Central memory CD8-positive, alpha-beta T cell (primary cell): ENCODE results near the gene HLA-F.

Source experiments
- ATAC-seq: fragments of 150-1000 bp; cut with Tn5 transposase; replicated peaks from 2 replicates; pipeline ENCODE4 v1.10.0; 2022; ENCODE audit warnings: mild to moderate bottlenecking, moderate FRiP score, moderate number of reproducible peaks; ENCODE audit not compliant: poor library complexity, severe bottlenecking; ENCODE audit errors: extremely low read depth
- DNase-seq, 2 donors: peaks; one replicate each; pipeline ENCODE4 v3.0.0; 2021; ENCODE audit warnings: low spot score in 2 of 2
- H3K27ac Mint-ChIP-seq: one replicate; pipeline ENCODE4 v1.8.0; 2022; ENCODE audit warnings: low read depth, mild to moderate bottlenecking, moderate library complexity, mixed read lengths
- H3K27me3 Mint-ChIP-seq: one replicate; pipeline ENCODE4 v1.8.0; 2022; ENCODE audit warnings: mixed read lengths
- H3K36me3 Mint-ChIP-seq: one replicate; pipeline ENCODE4 v1.8.0; 2022; ENCODE audit warnings: mild to moderate bottlenecking, moderate library complexity, mixed read lengths; ENCODE audit not compliant: insufficient read depth
- H3K4me1 Mint-ChIP-seq: one replicate; pipeline ENCODE4 v1.8.0; 2022; ENCODE audit warnings: mixed read lengths
- H3K4me3 Mint-ChIP-seq: one replicate; pipeline ENCODE4 v1.8.0; 2022; ENCODE audit warnings: mild to moderate bottlenecking, moderate library complexity, mixed read lengths
- H3K9me3 Mint-ChIP-seq: one replicate; pipeline ENCODE4 v1.8.0; 2022; ENCODE audit warnings: mixed read lengths

The HLA-F gene

GRCh38 chr6:29702519-29703103 is 20.6 kb upstream of the HLA-F start:
- Mint-ChIP-seq H3K9me3 (no peaks in the 10 kb centered on the region), H3K4me3 (no peak overlapping the region), H3K27me3 (peaks cover 44% of the 10 kb centered on the region), H3K36me3 (no peaks in the 10 kb centered on the region), H3K27ac (no peak overlapping the region), H3K4me1 (peaks cover 27% of the 10 kb centered on the region)
- ATAC-seq (peak; percentile 65), DNase-seq (peak; percentile 46 to 73)

GRCh38 chr6:29705389-29706231 is 17.6 kb upstream of the HLA-F start:
- peak overlapping the region; percentile 67 for H3K27ac Mint-ChIP-seq
- peaks cover 17% of the 10 kb centered on the region for H3K27me3 Mint-ChIP-seq
- ATAC-seq (no peak), DNase-seq (no peak)
- H3K4me1 Mint-ChIP-seq: peaks cover 54% of the 10 kb centered on the region
- no peaks in the 10 kb centered on the region for H3K9me3 Mint-ChIP-seq
- H3K36me3 Mint-ChIP-seq: peaks cover 1% of the 10 kb centered on the region
- no peak overlapping the region for H3K4me3 Mint-ChIP-seq

- peaks cover 1% of the 10 kb centered on the region for H3K36me3 Mint-ChIP-seq
- DNase-seq (peak; percentile 48 to 81), ATAC-seq (peak; percentile 94)
- H3K9me3 Mint-ChIP-seq: no peaks in the 10 kb centered on the region
- peak overlapping the region; percentile 69 for H3K4me3 Mint-ChIP-seq
- H3K27ac Mint-ChIP-seq: peak overlapping the region; percentile 44
- no peaks in the 10 kb centered on the region for H3K27me3 Mint-ChIP-seq
- H3K4me1 Mint-ChIP-seq: peaks cover 66% of the 10 kb centered on the region
Observed at GRCh38 chr6:29708432-29709179, 14.6 kb upstream of the HLA-F start.

DNA sequence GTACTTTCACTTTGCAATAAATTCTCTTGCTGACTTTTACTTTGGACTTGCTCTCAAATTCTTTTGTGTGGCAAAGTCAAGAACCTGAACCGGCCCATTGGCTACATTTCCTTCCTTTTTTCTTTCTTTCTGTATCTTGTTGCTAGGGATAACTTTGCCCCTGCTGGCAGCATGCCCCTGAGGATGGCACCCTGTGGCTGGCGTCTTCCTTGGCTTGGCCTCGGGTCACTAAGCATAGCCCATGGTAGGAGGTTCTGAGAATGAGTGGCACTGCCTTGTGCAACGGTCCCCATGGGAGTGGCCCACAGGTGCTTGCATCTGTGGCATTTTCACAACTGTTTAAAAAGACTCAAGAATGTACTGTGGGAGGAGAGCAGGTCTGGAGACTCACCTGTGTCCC is 14.0 kb upstream of the HLA-F start:
- DNase-seq (no peak), ATAC-seq (peak; percentile 1)
- Mint-ChIP-seq H3K4me1 (peaks cover 66% of the 10 kb centered on the region), H3K27me3 (no peaks in the 10 kb centered on the region), H3K9me3 (no peaks in the 10 kb centered on the region), H3K36me3 (peaks cover 1% of the 10 kb centered on the region), H3K4me3 (peak overlapping the region; percentile 69), H3K27ac (peak overlapping the region; percentile 44)

DNA sequence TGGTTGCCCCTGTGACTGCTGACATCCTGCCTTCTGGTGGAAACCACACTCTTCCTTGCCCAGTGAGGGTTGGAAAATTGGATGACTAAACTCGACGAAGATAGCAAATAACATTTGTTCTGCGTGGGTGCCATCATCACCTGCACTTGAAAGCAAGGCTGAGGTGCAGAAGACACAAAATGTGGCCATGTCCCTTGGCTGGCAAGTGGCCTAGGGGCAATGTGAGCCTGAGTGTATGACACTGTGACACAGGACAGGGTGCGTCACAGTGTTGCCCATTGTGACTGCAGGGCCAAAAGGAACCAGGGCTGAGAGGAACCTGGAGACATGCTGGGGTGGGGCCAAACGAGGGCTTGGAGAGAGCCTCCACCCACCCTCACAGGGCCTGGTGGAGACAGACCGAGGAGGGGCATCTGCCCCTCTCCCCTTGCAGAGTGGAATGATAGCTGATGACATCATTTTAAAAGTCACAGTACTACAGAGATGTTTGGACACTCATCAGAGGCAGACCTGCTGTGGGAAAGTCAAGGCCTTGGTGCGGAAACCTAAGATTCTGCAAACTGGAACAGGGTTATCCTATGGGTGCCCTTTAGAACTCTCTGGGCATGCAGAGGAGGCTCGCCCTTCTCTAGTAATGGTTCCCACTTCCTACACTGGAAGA is 12.8 kb upstream of the HLA-F start:
- no peak for ATAC-seq
- Mint-ChIP-seq H3K27ac (peak overlapping the region; percentile 82), H3K4me1 (peaks cover 66% of the 10 kb centered on the region), H3K27me3 (no peaks in the 10 kb centered on the region), H3K9me3 (no peaks in the 10 kb centered on the region), H3K36me3 (peaks cover 1% of the 10 kb centered on the region), H3K4me3 (peak overlapping the region; percentile 69)
- no peak for DNase-seq

DNA sequence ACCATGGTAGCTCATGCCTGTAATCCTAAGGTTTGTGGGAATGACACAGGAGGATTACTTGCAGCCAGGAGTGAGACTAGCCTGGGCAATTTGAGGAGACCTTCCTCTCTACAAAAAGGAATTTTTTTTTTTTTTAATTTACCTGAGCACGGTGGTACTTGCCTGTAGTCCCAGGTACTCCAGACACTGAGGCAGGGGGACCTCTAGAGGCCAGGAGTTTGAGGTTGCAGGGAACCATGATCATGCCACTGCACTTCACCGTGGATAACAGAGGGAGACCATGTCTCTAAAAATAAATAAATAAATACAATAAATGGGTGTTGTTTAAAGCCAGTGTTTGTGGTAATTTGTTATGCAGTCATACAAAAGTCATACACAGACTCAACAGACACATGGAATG is 2.4 kb upstream of the HLA-F start:
- H3K27me3 Mint-ChIP-seq: no peaks in the 10 kb centered on the region
- ATAC-seq: no peak
- peaks cover 40% of the 10 kb centered on the region for H3K36me3 Mint-ChIP-seq
- no peak overlapping the region for H3K27ac Mint-ChIP-seq
- peaks cover 33% of the 10 kb centered on the region for H3K4me1 Mint-ChIP-seq
- no peak for DNase-seq
- no peak overlapping the region for H3K4me3 Mint-ChIP-seq
- no peaks in the 10 kb centered on the region for H3K9me3 Mint-ChIP-seq

DNA sequence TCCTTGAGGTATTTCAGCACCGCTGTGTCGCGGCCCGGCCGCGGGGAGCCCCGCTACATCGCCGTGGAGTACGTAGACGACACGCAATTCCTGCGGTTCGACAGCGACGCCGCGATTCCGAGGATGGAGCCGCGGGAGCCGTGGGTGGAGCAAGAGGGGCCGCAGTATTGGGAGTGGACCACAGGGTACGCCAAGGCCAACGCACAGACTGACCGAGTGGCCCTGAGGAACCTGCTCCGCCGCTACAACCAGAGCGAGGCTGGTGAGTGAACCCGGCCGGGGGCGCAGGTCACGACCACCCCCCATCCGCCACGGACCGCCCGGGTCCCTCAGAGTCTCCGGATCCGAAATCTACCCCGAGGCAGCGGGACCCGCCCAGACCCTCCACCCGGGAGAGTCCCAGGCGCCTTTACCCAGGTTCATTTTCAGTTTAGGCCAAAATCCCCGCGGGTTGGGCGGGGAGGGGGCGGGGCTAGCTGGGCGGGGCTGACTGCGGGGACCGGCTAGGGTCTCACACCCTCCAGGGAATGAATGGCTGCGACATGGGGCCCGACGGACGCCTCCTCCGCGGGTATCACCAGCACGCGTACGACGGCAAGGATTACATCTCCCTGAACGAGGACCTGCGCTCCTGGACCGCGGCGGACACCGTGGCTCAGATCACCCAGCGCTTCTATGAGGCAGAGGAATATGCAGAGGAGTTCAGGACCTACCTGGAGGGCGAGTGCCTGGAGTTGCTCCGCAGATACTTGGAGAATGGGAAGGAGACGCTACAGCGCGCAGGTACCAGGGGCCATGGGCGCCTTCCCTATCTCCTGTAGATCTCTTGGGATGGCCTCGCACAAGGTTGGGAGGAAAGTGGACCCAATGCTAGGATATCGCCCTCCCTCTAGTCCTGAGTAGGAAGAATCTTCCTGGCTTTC is 693 bp downstream of the HLA-F start:
- DNase-seq (peak in 1 of 2 donors; percentile 49), ATAC-seq (peak; percentile 44)
- Mint-ChIP-seq H3K9me3 (no peaks in the 10 kb centered on the region), H3K4me1 (peaks cover 63% of the 10 kb centered on the region), H3K27ac (peak overlapping the region; percentile 99), H3K36me3 (peaks cover 67% of the 10 kb centered on the region), H3K27me3 (no peaks in the 10 kb centered on the region), H3K4me3 (peak overlapping the region; percentile 92)

GRCh38 chr6:29724937-29725869 is 2.0 kb downstream of the HLA-F start:
- H3K4me3 Mint-ChIP-seq: peak overlapping the region; percentile 92
- H3K27me3 Mint-ChIP-seq: no peaks in the 10 kb centered on the region
- peaks cover 75% of the 10 kb centered on the region for H3K36me3 Mint-ChIP-seq
- DNase-seq (no peak), ATAC-seq (no peak)
- H3K4me1 Mint-ChIP-seq: peaks cover 72% of the 10 kb centered on the region
- H3K9me3 Mint-ChIP-seq: no peaks in the 10 kb centered on the region
- peak overlapping the region; percentile 99 for H3K27ac Mint-ChIP-seq

DNA sequence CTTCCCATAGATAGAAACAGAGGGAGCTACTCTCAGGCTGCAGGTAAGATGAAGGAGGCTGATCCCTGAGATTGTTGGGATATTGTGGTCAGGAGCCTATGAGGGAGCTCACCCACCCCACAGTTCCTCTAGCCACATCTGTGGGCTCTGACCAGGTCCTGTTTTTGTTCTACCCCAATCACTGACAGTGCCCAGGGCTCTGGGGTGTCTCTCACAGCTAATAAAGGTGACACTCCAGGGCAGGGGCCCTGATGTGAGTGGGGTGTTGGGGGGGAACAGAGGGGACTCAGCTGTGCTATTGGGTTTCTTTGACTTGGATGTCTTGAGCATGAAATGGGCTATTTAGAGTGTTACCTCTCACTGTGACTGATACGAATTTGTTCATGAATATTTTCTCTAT is 2.8 kb downstream of the HLA-F start:
- H3K9me3 Mint-ChIP-seq: no peaks in the 10 kb centered on the region
- H3K27ac Mint-ChIP-seq: peak overlapping the region; percentile 99
- H3K36me3 Mint-ChIP-seq: peaks cover 77% of the 10 kb centered on the region
- H3K4me3 Mint-ChIP-seq: peak overlapping the region; percentile 92
- no peaks in the 10 kb centered on the region for H3K27me3 Mint-ChIP-seq
- no peak for ATAC-seq
- peaks cover 80% of the 10 kb centered on the region for H3K4me1 Mint-ChIP-seq
- no peak for DNase-seq

DNA sequence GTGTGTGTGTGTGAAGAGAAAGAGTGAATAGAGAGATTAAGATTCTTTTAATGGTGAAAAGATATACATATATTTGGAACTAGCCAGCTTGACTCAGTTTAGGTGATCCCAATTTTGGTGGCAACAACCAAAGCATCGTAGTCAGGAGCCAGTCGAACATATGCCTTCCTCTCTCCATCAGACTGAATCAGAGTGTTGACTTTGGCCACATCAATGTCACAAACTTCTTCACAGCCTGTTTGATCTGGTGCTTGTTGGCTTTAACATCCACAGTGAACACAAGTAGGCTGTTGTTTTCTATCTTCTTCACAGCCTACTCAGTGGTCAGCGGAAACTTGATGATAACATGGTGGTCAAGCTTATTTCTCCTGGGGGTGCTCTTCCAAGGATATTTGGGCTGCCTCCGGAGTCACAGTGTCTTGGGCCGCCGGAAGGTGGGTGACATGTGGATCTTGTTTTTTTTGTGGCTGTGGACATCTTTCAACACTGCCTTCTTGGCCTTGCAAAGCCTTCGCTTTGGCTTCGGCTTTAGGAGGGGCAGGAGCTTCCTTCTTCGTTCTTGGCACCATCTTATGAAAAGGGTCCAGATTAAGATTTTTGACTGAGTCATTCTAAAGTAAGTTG is 3.4 kb downstream of the HLA-F start:
- Mint-ChIP-seq H3K36me3 (peaks cover 75% of the 10 kb centered on the region), H3K4me1 (peaks cover 79% of the 10 kb centered on the region), H3K27ac (peak overlapping the region; percentile 44), H3K4me3 (peak overlapping the region; percentile 92), H3K9me3 (no peaks in the 10 kb centered on the region), H3K27me3 (no peaks in the 10 kb centered on the region)
- no peak for DNase-seq
- ATAC-seq: no peak
